Subcutaneous adipose tissue (tissue), 4 donors: ENCODE data around the gene TMEM53. TPM values are rescaled to one million over a fixed set of nuclear protein-coding genes. Genes with fewer than 3 reads are reported as not detected.

Source experiments
- CTCF ChIP-seq: fragments of 450-650 bp; IDR thresholded peaks from one replicate; pipeline ENCODE4 v1.5.1; 2016; ENCODE audit warnings: low read depth, mild to moderate bottlenecking, control low read depth, antibody characterized with exemption, moderate library complexity
- total RNA-seq, 4 donors: library from RNA; depleted of rRNA; stranded (reverse); fragments of >200 nt; gene quantifications; one replicate each; pipeline ENCODE4 v1.1.0, GENCODE V29; 2016

The TMEM53 gene
- total RNA-seq, 4 donors from 2014 or later: 7.0 to 9.5 (median 7.5) TPM

- no peak for TF ChIP-seq CTCF
These were observed 3.3 kb downstream of the TMEM53 start for GRCh38 chr1:44670751-44671640.

- no peak for TF ChIP-seq CTCF
These were observed 9.4 kb downstream of the TMEM53 start for GRCh38 chr1:44664730-44665370.

- TF ChIP-seq CTCF: no peak
These were observed 10.9 kb downstream of the TMEM53 start for GRCh38 chr1:44663417-44663816.

GRCh38 chr1:44662683-44663030, 11.6 kb downstream of the TMEM53 start:
- TF ChIP-seq CTCF: no peak

GRCh38 chr1:44661781-44662682, 12.2 kb downstream of the TMEM53 start:
- TF ChIP-seq CTCF: no peak

- no peak for TF ChIP-seq CTCF
These were observed 14.1 kb downstream of the TMEM53 start for GRCh38 chr1:44660176-44660575.
